PC-3 (cell line): ENCODE results near the gene RTL5. TPM values are rescaled to one million over a fixed set of nuclear protein-coding genes. Genes with fewer than 3 reads are reported as not detected.

Source experiments
- ATAC-seq: fragments of 200-7000 bp; cut with Tn5 transposase; 2 replicates; pipeline ENCODE4 v1.9.1; 2020; ENCODE audit warnings: mild to moderate bottlenecking, moderate library complexity
- BruUV-seq: library from RNA; stranded (reverse); fragments of 400-500 nt; replicated peaks from 2 replicates; lab custom pipeline; 2021; lab: Mats Ljungman, UMichigan
- CTCF ChIA-PET: fragments of 300-600 bp; sonication (Branson Sonifier 250); formaldehyde crosslinking; loops from one replicate; lab custom pipeline; 2022; ENCODE audit warnings: antibody characterized with exemption; lab: Charles Lee
- POLR2A ChIA-PET: fragments of 300-600 bp; sonication (Branson Sonifier 250); formaldehyde crosslinking; loops from one replicate; lab custom pipeline; 2022; ENCODE audit warnings: antibody characterized with exemption; ENCODE audit not compliant: unreplicated experiment; lab: Charles Lee
- DNase-seq: peaks from one replicate; pipeline ENCODE4 v3.0.0-alpha.2; 2015
- H2AFZ ChIP-seq: fragments of 300-600 bp; sonication (generic); 2 replicates; pipeline ENCODE4 v1.6.0; 2016; ENCODE audit warnings: antibody characterized with exemption, low read length
- H3F3A ChIP-seq: fragments of 300-600 bp; sonication (generic); one replicate; pipeline ENCODE4 v1.6.0; 2017; ENCODE audit warnings: antibody characterized with exemption, low read length, control low read depth, mild to moderate bottlenecking; ENCODE audit not compliant: unreplicated experiment
- H3K27ac ChIP-seq: fragments of 300-600 bp; sonication (generic); 2 replicates; pipeline ENCODE4 v1.5.1; 2016; ENCODE audit warnings: mild to moderate bottlenecking, low read length
- H3K27me3 ChIP-seq: fragments of 300-600 bp; sonication (generic); 2 replicates; pipeline ENCODE4 v1.6.1; 2016; ENCODE audit warnings: low read length, mixed read lengths
- H3K36me3 ChIP-seq: fragments of 300-600 bp; sonication (generic); 2 replicates; pipeline ENCODE4 v1.6.1; 2016; ENCODE audit warnings: low read depth, mixed run types, low read length, mixed read lengths
- H3K4me1 ChIP-seq: fragments of 300-600 bp; sonication (generic); 2 replicates; pipeline ENCODE4 v1.5.1; 2016; ENCODE audit warnings: low read length; ENCODE audit not compliant: insufficient read depth
- H3K4me2 ChIP-seq: fragments of 300-600 bp; sonication (generic); 2 replicates; pipeline ENCODE4 v1.6.0; 2016; ENCODE audit warnings: low read length
- H3K4me3 ChIP-seq: fragments of 300-600 bp; sonication (generic); 2 replicates; pipeline ENCODE4 v1.5.1; 2016; ENCODE audit warnings: mild to moderate bottlenecking, low read length, mixed read lengths
- H3K79me2 ChIP-seq: fragments of 300-600 bp; sonication (generic); 2 replicates; pipeline ENCODE4 v1.6.1; 2017; ENCODE audit warnings: low read length, mixed read lengths
- H3K9ac ChIP-seq: fragments of 300-600 bp; sonication (generic); 2 replicates; pipeline ENCODE4 v1.6.0; 2016; ENCODE audit warnings: mild to moderate bottlenecking, low read length
- H3K9me2 ChIP-seq: fragments of 300-600 bp; sonication (generic); replicated peaks from 2 replicates; pipeline ENCODE4 v1.6.1; 2016; ENCODE audit warnings: mixed run types, low read length, mixed read lengths
- H3K9me3 ChIP-seq: fragments of 300-600 bp; sonication (generic); 2 replicates; pipeline ENCODE4 v1.6.1; 2016; ENCODE audit warnings: low read length, mixed read lengths
- H4K20me1 ChIP-seq: fragments of 300-600 bp; sonication (generic); 2 replicates; pipeline ENCODE4 v1.6.1; 2016; ENCODE audit warnings: low read length, mixed read lengths
- EZH2 ChIP-seq: fragments of 300-600 bp; sonication (generic); IDR thresholded peaks from one replicate; pipeline ENCODE4 v1.6.1; 2017; ENCODE audit warnings: antibody characterized with exemption, mild to moderate bottlenecking, low read length; ENCODE audit not compliant: unreplicated experiment
- EZH2phosphoT487 ChIP-seq: fragments of 300-600 bp; sonication (generic); IDR thresholded peaks from 2 replicates; pipeline ENCODE4 v1.6.1; 2018; ENCODE audit warnings: mild to moderate bottlenecking, antibody characterized with exemption, low read length, borderline replicate concordance
- intact Hi-C: fragments of 100-400 bp; cut with micrococcal nuclease; formaldehyde crosslinking; loops from 2 replicates; pipeline ENCODE4 v1.9.0; 2023
- total RNA-seq: library from RNA; depleted of rRNA; stranded (reverse); fragments of >200 nt; gene quantifications from 2 replicates; pipeline ENCODE4 v1.2.3, GENCODE V29; 2014
- TF ChIP-seq, protein P1 (sequence below): fragments of 300-600 bp; sonication (generic); conservative IDR thresholded peaks from 2 replicates; pipeline ENCODE4 v1.5.1; 2017; ENCODE audit warnings: antibody characterized with exemption, low read depth, mild to moderate bottlenecking, low read length

Gene RTL5
- total RNA-seq, 1 experiment from 2014 or later, result 0.40 TPM

- no peak for TF ChIP-seq EZH2
- TF ChIP-seq, protein P1, sequence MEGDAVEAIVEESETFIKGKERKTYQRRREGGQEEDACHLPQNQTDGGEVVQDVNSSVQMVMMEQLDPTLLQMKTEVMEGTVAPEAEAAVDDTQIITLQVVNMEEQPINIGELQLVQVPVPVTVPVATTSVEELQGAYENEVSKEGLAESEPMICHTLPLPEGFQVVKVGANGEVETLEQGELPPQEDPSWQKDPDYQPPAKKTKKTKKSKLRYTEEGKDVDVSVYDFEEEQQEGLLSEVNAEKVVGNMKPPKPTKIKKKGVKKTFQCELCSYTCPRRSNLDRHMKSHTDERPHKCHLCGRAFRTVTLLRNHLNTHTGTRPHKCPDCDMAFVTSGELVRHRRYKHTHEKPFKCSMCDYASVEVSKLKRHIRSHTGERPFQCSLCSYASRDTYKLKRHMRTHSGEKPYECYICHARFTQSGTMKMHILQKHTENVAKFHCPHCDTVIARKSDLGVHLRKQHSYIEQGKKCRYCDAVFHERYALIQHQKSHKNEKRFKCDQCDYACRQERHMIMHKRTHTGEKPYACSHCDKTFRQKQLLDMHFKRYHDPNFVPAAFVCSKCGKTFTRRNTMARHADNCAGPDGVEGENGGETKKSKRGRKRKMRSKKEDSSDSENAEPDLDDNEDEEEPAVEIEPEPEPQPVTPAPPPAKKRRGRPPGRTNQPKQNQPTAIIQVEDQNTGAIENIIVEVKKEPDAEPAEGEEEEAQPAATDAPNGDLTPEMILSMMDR, result no peak
- no peak for TF ChIP-seq EZH2phosphoT487
Observed at GRCh38 chrX:72089254-72089653, 42.5 kb downstream of the RTL5 start.

GRCh38 chrX:72088761-72089160 lies 43.0 kb downstream of the RTL5 start:
- ATAC-seq, result no peak
- H3K36me3 ChIP-seq, result no peaks in the 10 kb centered on the region
- DNase-seq, result no peak
- H3K9ac ChIP-seq, result no peak overlapping the region
- CTCF ChIA-PET, result no interaction called here
- no peaks in the 10 kb centered on the region for H3K9me2 ChIP-seq
- no peaks in the 10 kb centered on the region for H3K79me2 ChIP-seq
- H3K4me1 ChIP-seq, result no peaks in the 10 kb centered on the region
- intact Hi-C loops, result no loop called here
- no peaks in the 10 kb centered on the region for H3K27me3 ChIP-seq
- H4K20me1 ChIP-seq, result no peaks in the 10 kb centered on the region
- no peak overlapping the region for H3K4me2 ChIP-seq
- TF ChIP-seq EZH2phosphoT487 (no peak), EZH2 (no peak)
- TF ChIP-seq, protein P1, result no peak
- H3K27ac ChIP-seq, result no peak overlapping the region
- H3F3A ChIP-seq, result no peaks in the 10 kb centered on the region
- POLR2A ChIA-PET, result no interaction called here
- H3K4me3 ChIP-seq, result no peak overlapping the region
- no peak overlapping the region for H2AFZ ChIP-seq
- BruUV-seq, result no TSS peak
- H3K9me3 ChIP-seq, result no peaks in the 10 kb centered on the region

More at GRCh38 chrX:72089254-72089653, 42.5 kb downstream of the RTL5 start:
- intact Hi-C loops, result no loop called here
- DNase-seq (no peak), ATAC-seq (no peak)
- Histone ChIP-seq H3K9ac (no peak overlapping the region), H4K20me1 (no peaks in the 10 kb centered on the region), H3K27me3 (no peaks in the 10 kb centered on the region), H2AFZ (no peak overlapping the region), H3F3A (no peaks in the 10 kb centered on the region), H3K79me2 (no peaks in the 10 kb centered on the region), H3K27ac (no peak overlapping the region), H3K36me3 (no peaks in the 10 kb centered on the region), H3K9me2 (no peaks in the 10 kb centered on the region), H3K9me3 (no peaks in the 10 kb centered on the region), H3K4me2 (no peak overlapping the region), H3K4me3 (no peak overlapping the region), H3K4me1 (no peaks in the 10 kb centered on the region)
- BruUV-seq, result no TSS peak
- ChIA-PET POLR2A (no interaction called here), CTCF (interaction anchor here (0.5 kb wide), 1 partner anchor 451 kb away, joined by 4 read pairs; no protein-coding TSS in a partner anchor)

GRCh38 chrX:72086995-72087394 lies 44.7 kb downstream of the RTL5 start:
- Histone ChIP-seq H3K27ac (no peak overlapping the region), H3K9me2 (no peaks in the 10 kb centered on the region), H3K79me2 (no peaks in the 10 kb centered on the region), H3K4me3 (no peak overlapping the region), H3F3A (no peaks in the 10 kb centered on the region), H3K9me3 (no peaks in the 10 kb centered on the region), H3K9ac (no peak overlapping the region), H3K4me1 (no peaks in the 10 kb centered on the region), H3K36me3 (no peaks in the 10 kb centered on the region), H3K27me3 (no peaks in the 10 kb centered on the region), H4K20me1 (no peaks in the 10 kb centered on the region), H3K4me2 (no peak overlapping the region), H2AFZ (no peak overlapping the region)
- ChIA-PET POLR2A (no interaction called here), CTCF (no interaction called here)
- ATAC-seq (no peak), DNase-seq (no peak)
- TF ChIP-seq EZH2 (no peak), EZH2phosphoT487 (no peak)
- TF ChIP-seq, protein P1, result no peak
- intact Hi-C loops, result no loop called here
- no TSS peak for BruUV-seq
